HG03159 (cell line): ENCODE data around the gene ARAP1.

Experiments
- ATAC-seq: cut with Tn5 transposase; IDR thresholded peaks from one replicate; pipeline ENCODE4 v1.9.1; 2021; ENCODE audit warnings: mild to moderate bottlenecking, moderate library complexity; ENCODE audit not compliant: unreplicated experiment

Gene ARAP1

DNA sequence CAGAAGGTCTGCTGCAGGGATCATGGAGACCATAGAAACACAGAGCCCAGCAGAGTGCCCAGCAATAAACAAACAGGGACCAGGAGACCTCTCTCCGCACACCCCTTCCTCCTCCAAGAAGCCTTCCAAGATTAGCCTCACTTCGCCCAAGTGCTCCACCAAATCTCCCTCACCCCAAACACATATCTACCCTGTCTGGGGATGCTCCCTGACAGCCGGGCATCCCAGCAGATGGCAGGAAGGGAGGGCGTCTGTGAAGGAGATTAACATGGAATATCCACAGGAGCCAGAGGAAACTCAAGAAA, 26.5 kb downstream of the ARAP1 start:
- no peak for ATAC-seq

- no peak for ATAC-seq
These were observed 27.1 kb downstream of the ARAP1 start for GRCh38 chr11:72724851-72725723.

DNA sequence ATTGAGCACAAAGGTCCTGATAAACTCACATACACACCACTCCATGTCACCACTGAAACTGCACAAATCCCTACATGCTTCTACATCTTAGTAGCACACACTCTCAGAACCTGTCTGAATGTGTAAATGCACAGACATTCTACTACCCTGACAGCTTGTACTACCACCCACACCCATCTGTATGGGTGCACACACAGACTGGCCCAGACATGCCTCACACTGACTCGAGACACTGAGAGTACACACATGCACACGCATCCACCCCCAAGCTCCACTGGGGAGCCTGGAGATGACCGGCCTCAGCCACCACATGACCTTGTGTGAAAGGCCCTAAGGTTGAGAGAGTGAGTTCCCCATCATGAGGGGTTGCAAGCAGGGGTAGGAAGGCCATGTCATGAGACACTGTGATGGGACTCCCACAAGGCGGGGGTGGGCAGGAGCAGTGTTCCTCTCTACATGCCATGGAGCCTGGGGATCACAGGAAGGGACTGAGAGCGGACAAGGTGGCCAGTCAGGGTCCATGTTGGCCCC, 28.1 kb downstream of the ARAP1 start:
- no peak for ATAC-seq

DNA sequence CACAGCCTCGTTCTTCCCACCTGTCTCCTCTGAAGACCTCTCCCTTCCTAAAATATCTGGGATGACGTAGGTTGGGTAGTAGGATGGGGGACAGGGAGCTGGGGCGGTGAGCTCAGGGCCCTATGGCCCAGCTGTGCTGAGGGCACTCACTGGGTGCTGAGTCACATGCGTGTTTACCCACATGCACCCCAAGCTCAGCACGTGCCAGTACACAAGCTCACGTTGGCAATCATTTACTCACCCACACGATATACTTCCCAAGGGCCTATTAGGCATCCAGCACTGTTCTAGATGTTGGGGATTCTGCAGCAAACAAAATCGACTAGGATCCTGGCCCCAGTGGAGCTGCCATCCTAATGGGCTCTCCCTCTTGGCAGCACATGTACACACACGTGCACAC, 28.7 kb downstream of the ARAP1 start:
- no peak for ATAC-seq

DNA sequence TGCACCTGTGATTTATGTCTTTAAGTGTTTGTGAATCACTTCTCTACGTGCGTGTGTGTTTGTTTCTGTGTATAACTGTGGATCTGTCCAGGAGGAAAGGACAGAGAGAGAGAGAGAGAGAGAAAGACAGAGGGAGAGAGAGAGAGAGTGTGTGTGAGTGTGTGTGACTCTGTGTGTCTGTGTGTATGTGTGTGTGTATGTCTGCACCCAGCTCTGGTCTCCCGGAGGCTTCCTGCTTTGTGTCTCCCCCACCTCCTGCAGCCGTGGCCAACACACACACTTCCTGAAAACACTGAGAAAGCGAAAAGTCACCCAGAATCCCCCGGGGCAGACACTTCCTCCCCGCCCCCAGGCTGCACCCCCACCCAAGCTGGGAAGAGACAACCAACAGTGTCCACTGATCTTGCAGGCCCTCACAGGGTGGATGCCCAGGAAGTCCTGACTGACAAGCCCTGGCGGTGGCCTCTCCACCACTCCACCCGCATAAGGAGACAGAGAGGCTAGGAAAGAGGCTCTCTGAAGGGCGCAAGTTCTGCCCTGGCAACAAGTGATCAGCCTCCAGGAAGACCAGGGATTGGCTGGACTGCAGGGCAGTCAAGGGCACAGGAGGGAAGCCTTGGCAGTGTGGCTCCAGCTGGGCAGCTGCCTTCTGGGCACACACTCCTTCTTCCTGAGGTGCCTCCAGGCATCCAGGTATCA, 30.0 kb downstream of the ARAP1 start:
- peak; percentile 81 for ATAC-seq

- ATAC-seq: peak; percentile 11
These were observed 30.5 kb downstream of the ARAP1 start for GRCh38 chr11:72721689-72722049.

DNA sequence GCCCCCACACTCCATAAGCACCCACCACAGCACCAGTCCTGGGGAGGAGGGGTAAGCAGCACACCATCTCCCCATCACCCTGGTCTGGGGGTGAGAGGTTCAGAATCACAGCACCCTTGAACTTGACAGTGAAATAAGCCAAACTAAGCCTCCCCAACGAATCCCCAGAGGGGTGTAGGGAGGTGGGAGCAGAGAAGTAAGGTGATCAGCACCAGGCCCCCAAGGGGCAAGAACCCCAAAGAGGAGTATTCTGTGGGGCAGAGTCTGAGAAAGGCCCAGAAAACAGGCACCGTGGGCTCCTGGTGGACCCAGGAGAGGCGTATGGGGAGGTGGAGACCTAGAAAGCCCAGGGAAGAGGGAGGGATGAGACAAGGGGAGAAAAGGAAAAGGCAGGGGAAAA, 30.9 kb downstream of the ARAP1 start:
- no peak for ATAC-seq

DNA sequence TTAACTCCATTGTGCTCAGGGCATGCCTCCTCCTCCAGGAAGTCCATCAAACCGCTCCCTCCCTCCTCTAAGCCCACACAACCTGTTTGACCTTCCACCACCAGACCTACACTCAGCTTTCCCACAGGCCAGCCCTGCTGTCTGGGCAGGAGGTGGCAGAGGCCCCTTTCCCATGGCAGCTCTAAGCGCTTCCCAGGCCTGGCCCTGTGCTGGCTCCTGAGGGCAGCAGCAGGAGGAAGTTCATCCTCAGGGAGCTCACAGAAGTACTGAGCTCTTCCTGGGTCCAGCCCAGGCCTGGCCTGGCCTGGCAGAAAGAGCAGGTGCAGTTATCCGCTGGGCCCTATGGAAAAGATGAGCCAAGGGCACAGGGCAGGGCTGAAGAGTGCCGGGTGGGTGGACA, 31.4 kb downstream of the ARAP1 start:
- no peak for ATAC-seq

DNA sequence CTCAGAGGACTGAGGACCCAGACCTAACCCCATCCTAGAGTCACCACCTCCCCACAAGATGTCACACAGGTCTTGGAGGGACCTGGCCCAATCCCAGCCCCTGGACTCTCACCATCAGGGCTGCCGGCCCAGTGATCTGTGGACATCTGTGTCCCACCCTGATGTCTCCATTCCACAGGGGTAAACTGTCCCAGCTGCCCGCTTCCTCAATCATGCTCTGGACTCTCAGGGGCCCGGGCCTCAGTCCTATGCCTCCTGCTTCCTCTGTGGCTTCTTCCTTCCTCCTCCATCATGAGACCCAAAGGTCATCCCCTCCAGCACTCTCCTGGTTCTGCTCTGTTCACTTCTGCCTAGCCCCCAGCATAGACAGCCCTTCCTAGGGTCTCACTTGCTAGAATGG, 32.2 kb downstream of the ARAP1 start:
- ATAC-seq: no peak

GRCh38 chr11:72719551-72719950, 32.7 kb downstream of the ARAP1 start:
- no peak for ATAC-seq

- ATAC-seq: no peak
These were observed 33.1 kb downstream of the ARAP1 start for GRCh38 chr11:72719144-72719543.

- no peak for ATAC-seq
These were observed 34.1 kb downstream of the ARAP1 start for GRCh38 chr11:72718101-72718501.

GRCh38 chr11:72716788-72717435, 35.3 kb downstream of the ARAP1 start:
- no peak for ATAC-seq

DNA sequence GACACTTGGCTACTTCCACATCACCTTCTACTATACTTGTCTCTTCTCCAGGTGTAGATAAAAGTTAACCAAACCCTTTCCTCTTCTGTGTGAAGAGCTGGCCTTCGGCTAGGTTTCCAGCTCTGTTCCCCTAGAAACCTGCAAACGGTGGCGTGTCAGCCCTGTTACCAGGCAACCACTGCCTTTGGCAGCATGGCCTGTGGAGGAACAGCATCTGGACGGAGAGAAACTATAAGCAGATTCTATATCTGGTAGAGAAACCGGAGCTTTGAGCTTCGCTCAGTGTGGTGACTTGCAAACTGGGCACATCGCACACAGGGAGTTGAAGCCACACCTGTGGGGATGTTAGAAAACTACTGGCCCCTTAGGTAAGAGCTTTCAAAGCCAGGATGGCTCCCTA, 35.9 kb downstream of the ARAP1 start:
- no peak for ATAC-seq

DNA sequence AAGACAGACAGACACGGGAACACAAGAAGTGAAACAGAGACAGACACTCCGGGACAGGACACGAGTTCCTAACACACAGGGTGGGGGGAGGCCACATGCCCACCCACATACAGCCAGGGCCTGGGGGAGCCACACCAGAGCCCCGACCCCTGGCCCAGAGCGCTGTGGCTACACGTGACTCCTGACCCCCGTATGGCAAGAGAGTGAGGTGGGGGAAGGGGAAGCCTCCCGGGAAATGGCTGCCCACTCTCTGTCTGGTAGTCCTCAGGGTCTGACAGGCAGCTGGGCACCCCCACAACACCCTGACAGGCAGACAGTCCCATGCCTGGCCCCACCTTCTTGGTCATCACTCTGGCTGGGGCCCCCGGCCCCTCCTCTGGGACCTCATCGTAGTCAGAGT, 39.4 kb downstream of the ARAP1 start:
- no peak for ATAC-seq

GRCh38 chr11:72712168-72712751, 39.9 kb downstream of the ARAP1 start:
- no peak for ATAC-seq

DNA sequence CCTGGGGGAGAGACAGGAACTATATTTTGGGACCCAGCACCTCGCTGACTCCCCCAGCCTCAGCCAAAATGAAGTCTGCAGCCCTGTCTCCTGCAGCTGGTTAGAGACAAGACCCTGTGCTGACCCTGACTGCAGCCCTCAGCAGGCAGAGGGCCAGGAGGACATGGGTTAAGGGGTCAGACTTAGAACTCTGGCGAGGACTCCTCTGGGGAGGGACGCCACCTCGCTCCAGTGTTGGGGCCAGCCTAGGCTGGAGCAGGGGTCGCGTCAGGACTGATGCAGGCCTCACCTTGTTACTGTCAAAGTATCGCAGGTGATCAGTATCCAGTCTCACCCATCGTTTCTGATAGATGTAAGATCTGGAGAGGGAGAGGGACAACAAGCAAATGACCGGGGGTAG, 41.1 kb downstream of the ARAP1 start:
- no peak for ATAC-seq

DNA sequence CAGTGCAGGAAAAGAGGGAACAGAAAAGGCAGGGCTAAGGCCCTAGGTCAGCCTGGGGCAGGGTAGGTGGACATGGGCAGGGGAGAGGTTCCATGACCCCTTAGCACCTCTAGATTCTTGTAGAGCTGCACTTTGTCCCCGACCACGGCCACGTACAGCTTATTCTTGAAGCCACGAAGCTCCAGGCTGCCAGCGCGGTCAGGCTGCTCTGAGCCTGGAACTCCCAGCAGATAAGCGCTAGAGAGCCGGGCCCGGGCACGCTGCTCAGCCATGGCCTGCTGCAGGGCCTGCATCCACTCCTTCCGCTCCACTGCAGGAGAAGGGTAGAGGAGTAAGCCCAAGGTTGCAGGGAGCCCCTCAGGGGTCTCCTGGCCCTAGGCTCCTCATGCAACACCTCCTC, 41.9 kb downstream of the ARAP1 start:
- no peak for ATAC-seq

GRCh38 chr11:72709478-72710238, 42.5 kb downstream of the ARAP1 start:
- ATAC-seq: no peak

DNA sequence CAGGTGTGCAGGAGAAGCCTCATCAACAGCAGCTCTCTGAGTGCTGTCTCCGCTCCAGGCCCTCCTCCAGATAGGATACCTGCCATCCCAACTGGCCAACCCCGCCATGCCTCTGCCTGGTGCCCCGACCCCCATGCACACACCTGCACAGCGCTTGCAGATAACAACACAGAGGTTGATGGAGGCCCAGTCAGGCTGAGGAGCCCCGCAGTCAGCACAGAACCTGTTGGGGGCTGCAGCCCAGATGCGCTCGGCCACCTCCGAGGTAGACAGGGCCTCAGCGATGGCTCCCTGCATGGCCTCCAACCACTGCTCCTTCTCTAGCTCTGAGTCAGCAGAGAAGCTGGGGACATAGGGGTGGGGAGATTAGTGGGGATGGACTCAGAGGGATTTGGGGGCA, 45.2 kb downstream of the ARAP1 start:
- ATAC-seq: no peak

DNA sequence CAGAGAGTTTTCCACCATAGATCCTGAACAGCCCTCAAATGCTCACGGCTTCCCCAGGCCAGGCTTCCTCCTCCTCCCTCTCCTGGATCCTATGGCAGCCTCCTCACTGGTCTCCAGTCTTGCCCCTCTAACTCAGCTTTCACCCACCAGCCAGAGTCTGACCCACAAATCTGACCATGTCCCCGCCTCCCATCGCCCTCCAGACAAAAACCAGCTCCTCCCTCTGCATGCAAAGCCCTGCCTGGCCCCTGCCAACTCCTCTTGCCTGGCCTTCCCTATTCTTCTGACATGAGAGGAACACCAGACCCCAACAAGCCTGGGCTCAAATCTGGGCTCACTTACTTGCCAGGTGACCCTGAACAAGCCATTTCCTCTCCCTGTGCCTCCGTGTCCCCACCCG, 45.6 kb downstream of the ARAP1 start:
- ATAC-seq: no peak
